OCI-LY3 (cell line): Measurements from ENCODE around the gene ACTR6.

Experiments
- H2AFZ ChIP-seq: fragments of 200-600, 300-600 bp; shearing (Covaris generic); 2 replicates; pipeline ENCODE4 v1.6.0; 2014; ENCODE audit warnings: antibody characterized with exemption, low read depth, low read length
- H3K27ac ChIP-seq: fragments of 200-600, 300-600 bp; sonication (generic); 2 replicates; pipeline ENCODE4 v1.5.1; 2014; ENCODE audit warnings: mild to moderate bottlenecking, low read length, moderate library complexity, mixed read lengths
- H3K27me3 ChIP-seq: fragments of 200-600, 300-600 bp; sonication (generic); 2 replicates; pipeline ENCODE4 v1.6.1; 2014; ENCODE audit warnings: low read depth, low read length, mixed read lengths
- H3K36me3 ChIP-seq: fragments of 200-600, 300-600 bp; sonication (generic); replicated peaks from 2 replicates; pipeline ENCODE3; 2014; ENCODE audit warnings: low read depth, low read length, mixed read lengths
- H3K4me1 ChIP-seq: fragments of 300-600, 200-600 bp; sonication (generic); 2 replicates; pipeline ENCODE4 v1.6.1; 2014; ENCODE audit warnings: low read length, mixed read lengths
- H3K4me2 ChIP-seq: fragments of 200-600, 300-600 bp; sonication (generic); 2 replicates; pipeline ENCODE4 v1.6.1; 2014; ENCODE audit warnings: low read length, mixed read lengths
- H3K4me3 ChIP-seq: fragments of 300-600, 200-600 bp; sonication (generic); 2 replicates; pipeline ENCODE4 v1.5.1; 2014; ENCODE audit warnings: antibody characterized with exemption, mild to moderate bottlenecking, low read length, moderate library complexity
- H3K79me2 ChIP-seq: fragments of 300-600, 200-600 bp; shearing (Covaris generic); 2 replicates; pipeline ENCODE4 v1.6.1; 2014; ENCODE audit warnings: mild to moderate bottlenecking, low read length, mixed read lengths
- H3K9ac ChIP-seq: fragments of 300-600, 200-600 bp; shearing (Covaris generic); 2 replicates; pipeline ENCODE4 v1.6.0; 2014; ENCODE audit warnings: mild to moderate bottlenecking, low read length, moderate library complexity
- H3K9me3 ChIP-seq: fragments of 200-600, 300-600 bp; shearing (Covaris generic); 2 replicates; pipeline ENCODE4 v1.6.1; 2014; ENCODE audit warnings: low read length, mixed read lengths; ENCODE audit not compliant: insufficient read depth
- H4K20me1 ChIP-seq: fragments of 200-600, 300-600 bp; sonication (generic); 2 replicates; pipeline ENCODE4 v1.6.1; 2016; ENCODE audit warnings: low read length, mixed read lengths; ENCODE audit not compliant: insufficient read depth
- EZH2phosphoT487 ChIP-seq: fragments of 200-600 bp; shearing (Covaris generic); IDR thresholded peaks from 2 replicates; pipeline ENCODE4 v1.6.1; 2018; ENCODE audit warnings: antibody characterized with exemption, mixed run types, low read depth
- TF ChIP-seq, protein P1 (sequence below): fragments of 200-600, 300-600 bp; sonication (generic); IDR thresholded peaks from 2 replicates; pipeline ENCODE4 v1.5.1; 2014; ENCODE audit warnings: antibody characterized with exemption, low read length, low read depth

ACTR6 gene

DNA sequence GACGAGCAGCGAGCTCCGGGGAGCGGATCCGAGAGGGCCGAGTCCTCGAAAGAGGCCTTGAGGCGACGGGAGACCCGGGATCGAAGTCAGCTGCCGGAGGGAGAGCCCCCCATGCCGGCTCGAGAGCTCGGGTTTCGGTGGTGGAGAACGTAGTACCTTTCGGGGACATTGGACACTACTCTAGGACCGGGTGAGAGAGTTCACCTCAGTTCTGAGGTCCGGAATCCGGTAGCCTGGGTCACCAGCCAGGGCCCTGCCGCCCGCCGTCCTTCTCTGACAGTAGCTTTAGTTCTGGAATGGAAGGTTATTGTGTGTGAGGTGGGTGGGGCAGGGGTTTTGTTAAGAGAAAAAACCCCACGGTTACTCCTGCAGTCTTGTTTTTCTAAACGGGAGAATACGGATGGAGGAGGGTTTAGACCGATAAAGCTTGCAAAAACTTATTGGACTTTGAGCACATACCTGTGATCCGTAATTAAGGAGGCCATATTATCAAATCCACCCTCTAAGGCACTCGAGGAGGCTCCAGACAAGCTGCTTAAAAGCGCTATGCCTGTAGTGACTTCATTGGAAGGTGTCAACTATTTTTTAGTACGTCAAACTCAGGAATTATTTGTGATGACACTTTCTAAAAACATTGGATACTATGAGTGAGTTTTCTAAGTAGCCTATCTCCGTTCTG is 67.1 kb downstream of the ACTR6 start:
- peak overlapping the region; percentile 71 for H2AFZ ChIP-seq

DNA sequence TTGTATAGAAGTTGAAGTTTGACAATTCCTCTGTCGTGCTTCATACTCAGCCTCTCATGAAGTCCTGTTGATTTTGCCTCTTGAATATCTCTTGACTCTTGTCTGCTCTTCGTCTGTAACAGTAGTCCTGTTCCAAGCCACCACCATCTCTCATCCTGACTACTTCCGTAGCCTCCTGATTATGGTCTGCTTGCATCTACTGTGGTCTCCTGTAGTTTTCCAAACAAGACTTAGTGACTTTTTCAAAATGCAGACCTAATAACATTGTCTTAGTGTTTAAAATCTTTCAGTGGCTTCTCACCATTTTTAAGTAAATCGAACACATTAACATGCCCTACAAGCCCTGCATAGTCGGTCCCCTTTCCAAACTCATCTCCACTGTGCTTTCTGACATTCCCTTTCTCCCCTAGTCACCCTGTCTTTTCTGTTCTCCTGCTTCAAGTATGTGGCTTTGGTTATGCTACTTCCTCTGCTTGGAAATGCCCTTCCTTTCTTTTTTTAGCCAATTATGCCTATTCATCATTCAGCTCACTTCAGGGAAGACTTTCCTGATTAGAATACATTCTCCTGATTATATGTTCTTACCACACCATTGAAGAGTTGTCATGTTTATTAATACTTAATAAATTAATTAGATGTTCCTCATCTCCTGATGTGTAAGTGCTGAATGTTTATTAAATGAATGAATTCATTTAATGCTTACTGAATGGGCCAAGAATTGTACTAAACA is 68.4 kb downstream of the ACTR6 start:
- no peak overlapping the region for H2AFZ ChIP-seq
- peak overlapping the region; percentile 93; the same call in 1 of the 2 replicates for H3K4me3 ChIP-seq
- peaks cover 62% of the 10 kb centered on the region for H3K79me2 ChIP-seq
- H3K4me2 ChIP-seq = peak overlapping the region; percentile 75
- H3K9ac ChIP-seq = no peak overlapping the region
- 0 out of 2 replicates have a peak, but pooled peaks cover 12% of the 10 kb centered on the region for H4K20me1 ChIP-seq
- no peaks in the 10 kb centered on the region for H3K27me3 ChIP-seq
- no peaks in the 10 kb centered on the region for H3K9me3 ChIP-seq
- peaks cover 16% of the 10 kb centered on the region for H3K4me1 ChIP-seq
- TF ChIP-seq, protein P1, sequence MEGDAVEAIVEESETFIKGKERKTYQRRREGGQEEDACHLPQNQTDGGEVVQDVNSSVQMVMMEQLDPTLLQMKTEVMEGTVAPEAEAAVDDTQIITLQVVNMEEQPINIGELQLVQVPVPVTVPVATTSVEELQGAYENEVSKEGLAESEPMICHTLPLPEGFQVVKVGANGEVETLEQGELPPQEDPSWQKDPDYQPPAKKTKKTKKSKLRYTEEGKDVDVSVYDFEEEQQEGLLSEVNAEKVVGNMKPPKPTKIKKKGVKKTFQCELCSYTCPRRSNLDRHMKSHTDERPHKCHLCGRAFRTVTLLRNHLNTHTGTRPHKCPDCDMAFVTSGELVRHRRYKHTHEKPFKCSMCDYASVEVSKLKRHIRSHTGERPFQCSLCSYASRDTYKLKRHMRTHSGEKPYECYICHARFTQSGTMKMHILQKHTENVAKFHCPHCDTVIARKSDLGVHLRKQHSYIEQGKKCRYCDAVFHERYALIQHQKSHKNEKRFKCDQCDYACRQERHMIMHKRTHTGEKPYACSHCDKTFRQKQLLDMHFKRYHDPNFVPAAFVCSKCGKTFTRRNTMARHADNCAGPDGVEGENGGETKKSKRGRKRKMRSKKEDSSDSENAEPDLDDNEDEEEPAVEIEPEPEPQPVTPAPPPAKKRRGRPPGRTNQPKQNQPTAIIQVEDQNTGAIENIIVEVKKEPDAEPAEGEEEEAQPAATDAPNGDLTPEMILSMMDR = no peak
- no peak for TF ChIP-seq EZH2phosphoT487
- H3K27ac ChIP-seq = no peak overlapping the region
- H3K36me3 ChIP-seq = no peaks in the 10 kb centered on the region

More for the DNA sequence above, 67.1 kb downstream of the ACTR6 start:
- H3K4me3 ChIP-seq = peak overlapping the region; percentile 93
- H3K4me2 ChIP-seq = peak overlapping the region; percentile 75
- no peaks in the 10 kb centered on the region for H3K36me3 ChIP-seq
- 0 out of 2 replicates have a peak, but pooled peaks cover 2% of the 10 kb centered on the region for H4K20me1 ChIP-seq
- peaks cover 50% of the 10 kb centered on the region for H3K79me2 ChIP-seq
- TF ChIP-seq EZH2phosphoT487 = no peak
- TF ChIP-seq, protein P1 = no peak
- H3K9ac ChIP-seq = peak overlapping the region; percentile 83
- no peaks in the 10 kb centered on the region for H3K9me3 ChIP-seq
- peak overlapping the region; percentile 64 for H3K27ac ChIP-seq
- H3K4me1 ChIP-seq = peaks cover 16% of the 10 kb centered on the region
- H3K27me3 ChIP-seq = no peaks in the 10 kb centered on the region

DNA sequence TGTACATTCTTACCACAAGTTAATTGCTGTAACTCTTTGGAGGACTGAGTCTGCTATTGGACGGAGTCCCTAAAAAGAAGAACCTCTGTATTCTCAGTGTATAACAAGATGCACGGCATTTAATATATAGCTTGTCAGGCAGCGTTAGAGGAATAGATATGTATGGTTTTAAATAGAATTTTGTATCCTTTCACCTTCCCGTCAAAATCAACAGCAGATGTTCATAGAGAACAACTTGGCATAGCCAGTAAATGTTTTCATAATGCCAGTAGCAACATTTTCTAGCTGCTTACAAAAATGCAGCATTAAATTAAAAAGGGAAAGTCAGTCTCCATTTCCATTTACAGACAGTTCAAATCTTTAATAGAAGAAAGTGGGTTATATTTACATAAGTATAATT is 73.2 kb downstream of the ACTR6 start:
- no peak overlapping the region for H3K27ac ChIP-seq
- H3K4me1 ChIP-seq = peaks cover 4% of the 10 kb centered on the region
- no peaks in the 10 kb centered on the region for H3K9me3 ChIP-seq
- H2AFZ ChIP-seq = no peak overlapping the region
- H3K79me2 ChIP-seq = peaks cover 80% of the 10 kb centered on the region
- no peak overlapping the region for H3K4me3 ChIP-seq
- TF ChIP-seq, protein P1 = no peak
- TF ChIP-seq EZH2phosphoT487 = no peak
- no peaks in the 10 kb centered on the region for H3K27me3 ChIP-seq
- no peak overlapping the region for H3K9ac ChIP-seq
- H3K4me2 ChIP-seq = no peak overlapping the region
- H4K20me1 ChIP-seq = 0 out of 2 replicates have a peak, but pooled peaks cover 12% of the 10 kb centered on the region
- H3K36me3 ChIP-seq = peaks cover 7% of the 10 kb centered on the region
